Measurements from ENCODE around the gene TXNDC15.

Gene TXNDC15

GRCh38 chr5:134935711-134936602, 61.8 kb downstream of the TXNDC15 start:
- no peaks in the 10 kb centered on the region for H3K36me3 ChIP-seq (ENCODE audit: control insufficient read depth, insufficient read depth, low read length)
- H3K27me3 ChIP-seq (ENCODE audit: control insufficient read depth, insufficient read depth, low read length), result no peaks in the 10 kb centered on the region
- H3K4me1 ChIP-seq (ENCODE audit: control insufficient read depth, insufficient read depth, low read length), result peaks cover 6% of the 10 kb centered on the region
- H3K9ac ChIP-seq (ENCODE audit: low read depth, low read length), result no peak overlapping the region
- no peak overlapping the region for H3K4me3 ChIP-seq (ENCODE audit: low read depth, low read length)
- no peaks in the 10 kb centered on the region for H3K9me3 ChIP-seq (ENCODE audit: control insufficient read depth, insufficient read depth, low read length)

GRCh38 chr5:134937526-134937925, 63.4 kb downstream of the TXNDC15 start:
- Histone ChIP-seq H3K9ac (ENCODE audit: low read depth, low read length) (no peak overlapping the region), H3K4me1 (ENCODE audit: control insufficient read depth, insufficient read depth, low read length) (peaks cover 6% of the 10 kb centered on the region), H3K9me3 (ENCODE audit: control insufficient read depth, insufficient read depth, low read length) (no peaks in the 10 kb centered on the region), H3K4me3 (ENCODE audit: low read depth, low read length) (no peak overlapping the region), H3K27me3 (ENCODE audit: control insufficient read depth, insufficient read depth, low read length) (no peaks in the 10 kb centered on the region), H3K36me3 (ENCODE audit: control insufficient read depth, insufficient read depth, low read length) (no peaks in the 10 kb centered on the region)

GRCh38 chr5:134938030-134938429, 63.9 kb downstream of the TXNDC15 start:
- no peaks in the 10 kb centered on the region for H3K27me3 ChIP-seq (ENCODE audit: control insufficient read depth, insufficient read depth, low read length)
- peaks cover 6% of the 10 kb centered on the region for H3K4me1 ChIP-seq (ENCODE audit: control insufficient read depth, insufficient read depth, low read length)
- no peak overlapping the region for H3K4me3 ChIP-seq (ENCODE audit: low read depth, low read length)
- H3K36me3 ChIP-seq (ENCODE audit: control insufficient read depth, insufficient read depth, low read length), result no peaks in the 10 kb centered on the region
- H3K9me3 ChIP-seq (ENCODE audit: control insufficient read depth, insufficient read depth, low read length), result no peaks in the 10 kb centered on the region
- peak overlapping the region; percentile 47 for H3K9ac ChIP-seq (ENCODE audit: low read depth, low read length)

- Histone ChIP-seq H3K9ac (ENCODE audit: low read depth, low read length) (no peak overlapping the region), H3K4me3 (ENCODE audit: low read depth, low read length) (no peak overlapping the region), H3K27me3 (ENCODE audit: control insufficient read depth, insufficient read depth, low read length) (no peaks in the 10 kb centered on the region), H3K9me3 (ENCODE audit: control insufficient read depth, insufficient read depth, low read length) (no peaks in the 10 kb centered on the region), H3K4me1 (ENCODE audit: control insufficient read depth, insufficient read depth, low read length) (peaks cover 6% of the 10 kb centered on the region), H3K36me3 (ENCODE audit: control insufficient read depth, insufficient read depth, low read length) (no peaks in the 10 kb centered on the region)
These were observed 65.3 kb downstream of the TXNDC15 start for GRCh38 chr5:134939500-134939899.

- H3K27me3 ChIP-seq (ENCODE audit: control insufficient read depth, insufficient read depth, low read length), result no peaks in the 10 kb centered on the region
- no peaks in the 10 kb centered on the region for H3K36me3 ChIP-seq (ENCODE audit: control insufficient read depth, insufficient read depth, low read length)
- no peaks in the 10 kb centered on the region for H3K4me1 ChIP-seq (ENCODE audit: control insufficient read depth, insufficient read depth, low read length)
- H3K9ac ChIP-seq (ENCODE audit: low read depth, low read length), result no peak overlapping the region
- H3K4me3 ChIP-seq (ENCODE audit: low read depth, low read length), result no peak overlapping the region
- H3K9me3 ChIP-seq (ENCODE audit: control insufficient read depth, insufficient read depth, low read length), result no peaks in the 10 kb centered on the region
These were observed 69.4 kb downstream of the TXNDC15 start for GRCh38 chr5:134943547-134943946.

- Histone ChIP-seq H3K4me3 (ENCODE audit: low read depth, low read length) (no peak overlapping the region), H3K4me1 (ENCODE audit: control insufficient read depth, insufficient read depth, low read length) (no peaks in the 10 kb centered on the region), H3K9me3 (ENCODE audit: control insufficient read depth, insufficient read depth, low read length) (no peaks in the 10 kb centered on the region), H3K9ac (ENCODE audit: low read depth, low read length) (no peak overlapping the region), H3K36me3 (ENCODE audit: control insufficient read depth, insufficient read depth, low read length) (no peaks in the 10 kb centered on the region), H3K27me3 (ENCODE audit: control insufficient read depth, insufficient read depth, low read length) (no peaks in the 10 kb centered on the region)
These were observed 70.5 kb downstream of the TXNDC15 start for GRCh38 chr5:134944630-134945029.

- H3K4me3 ChIP-seq (ENCODE audit: low read depth, low read length), result no peak overlapping the region
These were observed 70.9 kb downstream of the TXNDC15 start for GRCh38 chr5:134945041-134945440.

GRCh38 chr5:134948911-134949310, 74.7 kb downstream of the TXNDC15 start:
- no peaks in the 10 kb centered on the region for H3K27me3 ChIP-seq (ENCODE audit: control insufficient read depth, insufficient read depth, low read length)
- H3K36me3 ChIP-seq (ENCODE audit: control insufficient read depth, insufficient read depth, low read length), result no peaks in the 10 kb centered on the region
- H3K4me3 ChIP-seq (ENCODE audit: low read depth, low read length), result no peak overlapping the region
- no peak overlapping the region for H3K9ac ChIP-seq (ENCODE audit: low read depth, low read length)
- H3K9me3 ChIP-seq (ENCODE audit: control insufficient read depth, insufficient read depth, low read length), result no peaks in the 10 kb centered on the region
- no peaks in the 10 kb centered on the region for H3K4me1 ChIP-seq (ENCODE audit: control insufficient read depth, insufficient read depth, low read length)

More at GRCh38 chr5:134945041-134945440, 70.9 kb downstream of the TXNDC15 start:
- H3K4me1 ChIP-seq (ENCODE audit: control insufficient read depth, insufficient read depth, low read length), result no peaks in the 10 kb centered on the region
- H3K9ac ChIP-seq (ENCODE audit: low read depth, low read length), result no peak overlapping the region
- H3K27me3 ChIP-seq (ENCODE audit: control insufficient read depth, insufficient read depth, low read length), result no peaks in the 10 kb centered on the region
- no peaks in the 10 kb centered on the region for H3K9me3 ChIP-seq (ENCODE audit: control insufficient read depth, insufficient read depth, low read length)
- no peaks in the 10 kb centered on the region for H3K36me3 ChIP-seq (ENCODE audit: control insufficient read depth, insufficient read depth, low read length)

GRCh38 chr5:134949316-134949715, 75.1 kb downstream of the TXNDC15 start:
- no peaks in the 10 kb centered on the region for H3K27me3 ChIP-seq (ENCODE audit: control insufficient read depth, insufficient read depth, low read length)
- H3K36me3 ChIP-seq (ENCODE audit: control insufficient read depth, insufficient read depth, low read length), result no peaks in the 10 kb centered on the region
- H3K4me3 ChIP-seq (ENCODE audit: low read depth, low read length), result no peak overlapping the region
- no peak overlapping the region for H3K9ac ChIP-seq (ENCODE audit: low read depth, low read length)
- no peaks in the 10 kb centered on the region for H3K9me3 ChIP-seq (ENCODE audit: control insufficient read depth, insufficient read depth, low read length)
- H3K4me1 ChIP-seq (ENCODE audit: control insufficient read depth, insufficient read depth, low read length), result no peaks in the 10 kb centered on the region
